HCT116 (cell line): ENCODE measurements around the gene BMPER. TPM values are rescaled to one million over a fixed set of nuclear protein-coding genes. Genes with fewer than 3 reads are reported as not detected.

Experiments
- ATAC-seq: fragments of 200-7000 bp; cut with Tn5 transposase; 2 replicates; pipeline ENCODE4 v1.9.1; 2020; ENCODE audit warnings: mild to moderate bottlenecking, moderate library complexity
- BruUV-seq: library from RNA; stranded (reverse); fragments of 400-500 nt; replicated peaks from 2 replicates; lab custom pipeline; 2021; lab: Mats Ljungman, UMichigan
- CTCF ChIA-PET: fragments of 300-600 bp; sonication (Branson Sonifier 250); formaldehyde crosslinking; loops from one replicate; lab custom pipeline; 2021; ENCODE audit warnings: antibody characterized with exemption; lab: Charles Lee
- POLR2A ChIA-PET: fragments of 300-600, 350-600 bp; sonication (Branson Sonifier 250); formaldehyde crosslinking; loops from one replicate; lab custom pipeline; 2021; ENCODE audit warnings: antibody characterized with exemption; lab: Charles Lee
- RAD21 ChIA-PET, 2 experiments: fragments of 300-600 bp; sonication (Branson Sonifier 250); formaldehyde crosslinking; loops; one replicate each; lab custom pipeline; 2023; ENCODE audit warnings: low total read pairs in 2 of 2; ENCODE audit not compliant: uncharacterized antibody in 2 of 2, unreplicated experiment in 2 of 2, low non-redundant PET in 1 of 2; lab: Charles Lee
- DNase-seq: peaks from one replicate; pipeline ENCODE4 v3.0.0-alpha.2; 2010; ENCODE audit warnings: low read depth, low spot score
- H2AFZ ChIP-seq: fragments of 200-600 bp; shearing (Covaris generic), sonication (generic); 2 replicates; pipeline ENCODE4 v1.6.1; 2017; ENCODE audit warnings: low read depth, mixed run types, mixed read lengths, antibody characterized with exemption, low read length; ENCODE audit not compliant: poor library complexity, severe bottlenecking
- H3K27ac ChIP-seq: 2 replicates; pipeline ENCODE4 v1.5.1; 2012; ENCODE audit warnings: low read depth, low read length
- H3K27me3 ChIP-seq: fragments of 200-600 bp; sonication (generic); 2 replicates; pipeline ENCODE4 v1.6.1; 2016; ENCODE audit warnings: mixed run types, low read length, mixed read lengths; ENCODE audit not compliant: insufficient read depth
- H3K36me3 ChIP-seq, 2 experiments: fragments of 200-500 bp in 1 of 2; fragments of 200-600 bp in 1 of 2; sonication (Bioruptor generic) in 1 of 2; sonication (generic) in 1 of 2; 2 replicates each; pipeline versions ENCODE4 v1.5.1 to v1.6.1; 2014 to 2016; ENCODE audit warnings: low read length in 2 of 2, inconsistent platforms in 1 of 2, mixed read lengths in 1 of 2, mixed run types in 1 of 2; ENCODE audit not compliant: insufficient read depth in 2 of 2, control insufficient read depth in 1 of 2
- H3K4me1 ChIP-seq, 2 experiments: fragments of 200-600 bp in 1 of 2; sonication (generic) in 1 of 2; 2 replicates each; pipeline versions ENCODE4 v1.5.1 to v1.6.1; 2012 to 2017; ENCODE audit warnings: low read length in 2 of 2, inconsistent platforms in 1 of 2, mild to moderate bottlenecking in 1 of 2, mixed read lengths in 1 of 2, mixed run types in 1 of 2, moderate library complexity in 1 of 2; ENCODE audit not compliant: insufficient read depth in 2 of 2, control insufficient read depth in 1 of 2
- H3K4me2 ChIP-seq: fragments of 200-600 bp; sonication (generic); 2 replicates; pipeline ENCODE4 v1.6.1; 2017; ENCODE audit warnings: mixed run types, low read length, mixed read lengths
- H3K4me3 ChIP-seq, 2 experiments: fragments of 200-600 bp in 1 of 2; sonication (generic) in 1 of 2; replicated peaks in 1 of 2; 2 replicates each; pipeline ENCODE4 v1.5.1; 2011 to 2016; ENCODE audit warnings: low read length in 2 of 2, control low read depth in 1 of 2, low read depth in 1 of 2, mild to moderate bottlenecking in 1 of 2, mixed read lengths in 1 of 2, mixed run types in 1 of 2
- H3K79me2 ChIP-seq: fragments of 200-600 bp; sonication (generic); 2 replicates; pipeline ENCODE4 v1.6.1; 2017; ENCODE audit warnings: mild to moderate bottlenecking, mixed run types, low read length, moderate library complexity, mixed read lengths; ENCODE audit not compliant: insufficient read depth
- H3K9ac ChIP-seq: fragments of 200-600 bp; sonication (generic); 2 replicates; pipeline ENCODE4 v1.6.1; 2016; ENCODE audit warnings: low read length, mixed read lengths
- H3K9me2 ChIP-seq: fragments of 200-600 bp; sonication (generic), shearing (Covaris generic); 2 replicates; pipeline ENCODE4 v1.6.1; 2017; ENCODE audit warnings: mixed run types, mild to moderate bottlenecking, moderate library complexity; ENCODE audit not compliant: insufficient read depth
- H3K9me3 ChIP-seq, 2 experiments: fragments of 200-500 bp in 1 of 2; fragments of 200-600 bp in 1 of 2; sonication (Bioruptor generic) in 1 of 2; sonication (generic) in 1 of 2; 2 replicates each; pipeline ENCODE4 v1.6.1; 2014 to 2017; ENCODE audit warnings: low read length in 2 of 2, mixed read lengths in 2 of 2, inconsistent platforms in 1 of 2, low read depth in 1 of 2, mild to moderate bottlenecking in 1 of 2, mixed run types in 1 of 2, moderate library complexity in 1 of 2; ENCODE audit not compliant: control insufficient read depth in 1 of 2, insufficient read depth in 1 of 2
- H4K20me1 ChIP-seq: fragments of 200-600 bp; sonication (generic), shearing (Covaris generic); 2 replicates; pipeline ENCODE4 v1.6.1; 2017; ENCODE audit warnings: mixed run types, mild to moderate bottlenecking, moderate library complexity; ENCODE audit not compliant: insufficient read depth
- ATF3 ChIP-seq: IDR thresholded peaks from 2 replicates; pipeline ENCODE4 v1.6.1; 2012
- CBX3 ChIP-seq: IDR thresholded peaks from 2 replicates; pipeline ENCODE4 v1.6.1; 2012; ENCODE audit warnings: low read depth
- CEBPB ChIP-seq: IDR thresholded peaks from 2 replicates; pipeline ENCODE4 v1.6.1; 2012; ENCODE audit warnings: low read depth
- CTCF ChIP-seq, 3 experiments: fragments of 200-600 bp in 1 of 3; sonication (generic) in 1 of 3; IDR thresholded peaks in 2 of 3; conservative IDR thresholded peaks in 1 of 3; 2 replicates each; pipeline ENCODE4 v1.5.1; 2012 to 2017; ENCODE audit warnings: low read depth in 2 of 3, low read length in 2 of 3, antibody characterized with exemption in 1 of 3, borderline replicate concordance in 1 of 3, control low read depth in 1 of 3, mild to moderate bottlenecking in 1 of 3, mixed read lengths in 1 of 3, mixed run types in 1 of 3, moderate library complexity in 1 of 3; ENCODE audit not compliant: insufficient read depth in 1 of 3
- EGR1 ChIP-seq: IDR thresholded peaks from 2 replicates; pipeline ENCODE4 v1.6.1; 2012; ENCODE audit warnings: low read depth
- EZH2 ChIP-seq: fragments of 200-600 bp; sonication (generic); IDR thresholded peaks from 2 replicates; pipeline ENCODE4 v1.6.1; 2017; ENCODE audit warnings: antibody characterized with exemption, mixed run types
- FOSL1 ChIP-seq: IDR thresholded peaks from 2 replicates; pipeline ENCODE4 v1.6.1; 2012; ENCODE audit warnings: low read depth
- MAX ChIP-seq: IDR thresholded peaks from 2 replicates; pipeline ENCODE4 v1.6.1; 2012
- POLR2A ChIP-seq: IDR thresholded peaks from 2 replicates; pipeline ENCODE4 v1.7.0; 2011; ENCODE audit warnings: borderline replicate concordance; ENCODE audit not compliant: insufficient read depth, insufficient read length; ENCODE audit errors: extremely low read depth
- RAD21 ChIP-seq: IDR thresholded peaks from 2 replicates; pipeline ENCODE4 v1.6.1; 2012; ENCODE audit warnings: low read depth, mild to moderate bottlenecking
- SP1 ChIP-seq: IDR thresholded peaks from 2 replicates; pipeline ENCODE4 v1.6.1; 2012; ENCODE audit warnings: low read depth
- ZFX ChIP-seq: fragments of 450-650 bp; IDR thresholded peaks from 2 replicates; pipeline ENCODE4 v1.6.1; 2017
- intact Hi-C: fragments of 100-400 bp; cut with micrococcal nuclease; formaldehyde crosslinking; loops from 2 replicates; pipeline ENCODE4 v1.10.0; 2022
- total RNA-seq: library from RNA; stranded (reverse); gene quantifications from one replicate; pipeline ENCODE4 v1.2.1, GENCODE V29; 2021; ENCODE audit not compliant: unreplicated experiment

The BMPER gene
- total RNA-seq, 1 experiment from 2014 or later = not detected

GRCh38 chr7:34121366-34121765 is 216.0 kb downstream of the BMPER start:
- no peaks in the 10 kb centered on the region for H3K4me1 ChIP-seq
- H4K20me1 ChIP-seq = no peaks in the 10 kb centered on the region
- BruUV-seq = no TSS peak
- H3K9me2 ChIP-seq = no peaks in the 10 kb centered on the region
- H3K4me3 ChIP-seq = no peak overlapping the region
- ChIA-PET CTCF (no interaction called here), POLR2A (no interaction called here), RAD21 (no interaction called here)
- TF ChIP-seq CBX3 (no peak), EGR1 (no peak), POLR2A (no peak), ZFX (no peak), SP1 (no peak), ATF3 (no peak), EZH2 (no peak), CTCF (IDR thresholded peaks at IDR 0.05 in 2 of 3, conservative IDR thresholded peaks at IDR 0.05 in 1 of 3; ENCODE audit: borderline replicate concordance in 1 of 3, insufficient read depth in 1 of 3, low read depth in 2 of 3, low read length in 2 of 3) (no peak), MAX (no peak), FOSL1 (no peak), CEBPB (no peak), RAD21 (no peak)
- H2AFZ ChIP-seq = no peak overlapping the region
- H3K27ac ChIP-seq = no peak overlapping the region
- ATAC-seq (no peak), DNase-seq (no peak)
- intact Hi-C loops = no loop called here
- peaks cover 3 to 7% of the 10 kb centered on the region in 2 experiments for H3K9me3 ChIP-seq
- H3K9ac ChIP-seq = no peak overlapping the region
- H3K4me2 ChIP-seq = no peak overlapping the region
- no peaks in the 10 kb centered on the region for H3K36me3 ChIP-seq
- H3K27me3 ChIP-seq = no peaks in the 10 kb centered on the region
- no peaks in the 10 kb centered on the region for H3K79me2 ChIP-seq
